Measurements from ENCODE around the gene LDLRAD2. TPM values are rescaled to one million over a fixed set of nuclear protein-coding genes. Genes with fewer than 3 reads are reported as not detected.

The LDLRAD2 gene
- total RNA-seq, 2 experiments from 2014 or later = 0.11 TPM; not detected in 1

GRCh38 chr1:21868482-21868881, 56.4 kb downstream of the LDLRAD2 start:
- intact Hi-C loops (cut with DNase I, micrococcal nuclease) = no loop called here
- CTCF ChIA-PET = no interaction called here
- no peak overlapping the region for H3K27ac Mint-ChIP-seq
- no peak for DNase-seq
- H3K4me3 Mint-ChIP-seq = no peak overlapping the region
- H3K4me1 Mint-ChIP-seq = peaks cover 3% of the 10 kb centered on the region
- no peaks in the 10 kb centered on the region for H3K27me3 Mint-ChIP-seq
- no peak for ATAC-seq
- POLR2A ChIA-PET = no interaction called here
- no peaks in the 10 kb centered on the region for H3K36me3 Mint-ChIP-seq (ENCODE audit: low read depth)
- H3K9me3 Mint-ChIP-seq (ENCODE audit: low read depth) = no peaks in the 10 kb centered on the region

- Mint-ChIP-seq H3K27ac (no peak overlapping the region), H3K4me3 (no peak overlapping the region), H3K27me3 (no peaks in the 10 kb centered on the region), H3K9me3 (ENCODE audit: low read depth) (no peaks in the 10 kb centered on the region), H3K36me3 (ENCODE audit: low read depth) (no peaks in the 10 kb centered on the region), H3K4me1 (peaks cover 3% of the 10 kb centered on the region)
- intact Hi-C loops (cut with DNase I, micrococcal nuclease) = no loop called here
- DNase-seq (no peak), ATAC-seq (no peak)
- CTCF ChIA-PET = interaction anchor here (0.8 kb wide), 1 partner anchor 277 kb away, joined by 3 read pairs; no protein-coding TSS in a partner anchor
- POLR2A ChIA-PET = no interaction called here
Observed at GRCh38 chr1:21868941-21869454, 56.9 kb downstream of the LDLRAD2 start.

GRCh38 chr1:21869620-21870121, 57.6 kb downstream of the LDLRAD2 start:
- CTCF ChIA-PET = interaction anchor here (0.8 kb wide), 1 partner anchor 278 kb away, joined by 3 read pairs; no protein-coding TSS in a partner anchor
- no peak overlapping the region for H3K27ac Mint-ChIP-seq
- H3K4me1 Mint-ChIP-seq = peaks cover 3% of the 10 kb centered on the region
- intact Hi-C loops (cut with DNase I, micrococcal nuclease) = no loop called here
- no peaks in the 10 kb centered on the region for H3K9me3 Mint-ChIP-seq (ENCODE audit: low read depth)
- no peak for DNase-seq
- POLR2A ChIA-PET = no interaction called here
- ATAC-seq = no peak
- no peaks in the 10 kb centered on the region for H3K27me3 Mint-ChIP-seq
- H3K4me3 Mint-ChIP-seq = no peak overlapping the region
- no peaks in the 10 kb centered on the region for H3K36me3 Mint-ChIP-seq (ENCODE audit: low read depth)

GRCh38 chr1:21870611-21871010, 58.5 kb downstream of the LDLRAD2 start:
- POLR2A ChIA-PET = no interaction called here
- ATAC-seq (no peak), DNase-seq (no peak)
- CTCF ChIA-PET = interaction anchor here (0.6 kb wide), 1 partner anchor 1069 kb away, joined by 4 read pairs; no protein-coding TSS in a partner anchor
- intact Hi-C loops (cut with DNase I, micrococcal nuclease) = no loop called here
- no peaks in the 10 kb centered on the region for H3K9me3 Mint-ChIP-seq (ENCODE audit: low read depth)
- H3K27me3 Mint-ChIP-seq = no peaks in the 10 kb centered on the region
- H3K4me3 Mint-ChIP-seq = no peak overlapping the region
- H3K4me1 Mint-ChIP-seq = peaks cover 3% of the 10 kb centered on the region
- no peak overlapping the region for H3K27ac Mint-ChIP-seq
- H3K36me3 Mint-ChIP-seq (ENCODE audit: low read depth) = no peaks in the 10 kb centered on the region

- H3K9me3 Mint-ChIP-seq (ENCODE audit: low read depth) = no peaks in the 10 kb centered on the region
- no peak overlapping the region for H3K4me3 Mint-ChIP-seq
- CTCF ChIA-PET = no interaction called here
- ATAC-seq (no peak), DNase-seq (no peak)
- POLR2A ChIA-PET = no interaction called here
- no peaks in the 10 kb centered on the region for H3K36me3 Mint-ChIP-seq (ENCODE audit: low read depth)
- no peak overlapping the region for H3K27ac Mint-ChIP-seq
- peaks cover 3% of the 10 kb centered on the region for H3K4me1 Mint-ChIP-seq
- no peaks in the 10 kb centered on the region for H3K27me3 Mint-ChIP-seq
- intact Hi-C loops (cut with DNase I, micrococcal nuclease) = no loop called here
Observed at GRCh38 chr1:21871943-21872342, 59.9 kb downstream of the LDLRAD2 start.

GRCh38 chr1:21872445-21873079, 60.5 kb downstream of the LDLRAD2 start:
- Mint-ChIP-seq H3K4me1 (peaks cover 3% of the 10 kb centered on the region), H3K27me3 (no peaks in the 10 kb centered on the region), H3K36me3 (ENCODE audit: low read depth) (no peaks in the 10 kb centered on the region), H3K27ac (no peak overlapping the region), H3K4me3 (no peak overlapping the region), H3K9me3 (ENCODE audit: low read depth) (no peaks in the 10 kb centered on the region)
- ChIA-PET POLR2A (no interaction called here), CTCF (no interaction called here)
- intact Hi-C loops (cut with DNase I, micrococcal nuclease) = no loop called here
- ATAC-seq (no peak), DNase-seq (no peak)

GRCh38 chr1:21873174-21873573, 61.1 kb downstream of the LDLRAD2 start:
- no peak overlapping the region for H3K27ac Mint-ChIP-seq
- ATAC-seq (no peak), DNase-seq (no peak)
- peaks cover 3% of the 10 kb centered on the region for H3K4me1 Mint-ChIP-seq
- H3K4me3 Mint-ChIP-seq = no peak overlapping the region
- no peaks in the 10 kb centered on the region for H3K36me3 Mint-ChIP-seq (ENCODE audit: low read depth)
- POLR2A ChIA-PET = no interaction called here
- CTCF ChIA-PET = no interaction called here
- no peaks in the 10 kb centered on the region for H3K27me3 Mint-ChIP-seq
- intact Hi-C loops (cut with DNase I, micrococcal nuclease) = no loop called here
- no peaks in the 10 kb centered on the region for H3K9me3 Mint-ChIP-seq (ENCODE audit: low read depth)

- ChIA-PET CTCF (no interaction called here), POLR2A (no interaction called here)
- no peaks in the 10 kb centered on the region for H3K27me3 Mint-ChIP-seq
- intact Hi-C loops (cut with DNase I, micrococcal nuclease) = no loop called here
- ATAC-seq (no peak), DNase-seq (no peak)
- no peak overlapping the region for H3K27ac Mint-ChIP-seq
- H3K9me3 Mint-ChIP-seq (ENCODE audit: low read depth) = no peaks in the 10 kb centered on the region
- peaks cover 3% of the 10 kb centered on the region for H3K4me1 Mint-ChIP-seq
- H3K36me3 Mint-ChIP-seq (ENCODE audit: low read depth) = no peaks in the 10 kb centered on the region
- H3K4me3 Mint-ChIP-seq = no peak overlapping the region
Observed at GRCh38 chr1:21873761-21874160, 61.7 kb downstream of the LDLRAD2 start.

GRCh38 chr1:21874328-21874727, 62.3 kb downstream of the LDLRAD2 start:
- Mint-ChIP-seq H3K9me3 (ENCODE audit: low read depth) (no peaks in the 10 kb centered on the region), H3K4me1 (peaks cover 3% of the 10 kb centered on the region), H3K4me3 (no peak overlapping the region), H3K27me3 (no peaks in the 10 kb centered on the region), H3K36me3 (ENCODE audit: low read depth) (no peaks in the 10 kb centered on the region), H3K27ac (no peak overlapping the region)
- no peak for ATAC-seq
- ChIA-PET CTCF (no interaction called here), POLR2A (no interaction called here)
- intact Hi-C loops (cut with DNase I, micrococcal nuclease) = no loop called here
- no peak for DNase-seq

Other genes with a start within 250 kb of the LDLRAD2 start
- gene RAP1GAP, start 142.9 kb upstream of the LDLRAD2 start, total RNA-seq = 1 to 10 TPM; 2.1 to 2.5 TPM
- 10 to 100 TPM; 66.9 to 81.5 TPM for gene USP48, start 29.1 kb upstream of the LDLRAD2 start, total RNA-seq
- 10 to 100 TPM; 19.6 to 20.6 TPM for gene HSPG2, start 125.0 kb downstream of the LDLRAD2 start, total RNA-seq
- not detected for gene CELA3B, start 164.8 kb downstream of the LDLRAD2 start, total RNA-seq
- gene CELA3A, start 189.4 kb downstream of the LDLRAD2 start, total RNA-seq = not detected
- gene CDC42, start 240.4 kb downstream of the LDLRAD2 start, total RNA-seq = 100 to 1,000 TPM; 298 to 339 TPM